Spleen (tissue), 11 donors: Measurements from ENCODE around the gene CCNE1. TPM values are rescaled to one million over a fixed set of nuclear protein-coding genes. Genes with fewer than 3 reads are reported as not detected.

Source experiments
- DNase-seq: peaks from one replicate; pipeline ENCODE4 v3.0.0-alpha.2; 2020
- H3K27ac ChIP-seq, 8 donors: fragments of 200-600 bp; sonication (generic) in 7 of 8; 1 replicate in 4 of 8; 2 replicates in 4 of 8; pipeline versions ENCODE4 v1.5.0 to v1.8.0; 2016 to 2021; ENCODE audit warnings: inconsistent platforms in 4 of 8, mild to moderate bottlenecking in 4 of 8, moderate library complexity in 1 of 8
- H3K27me3 ChIP-seq, 7 donors: fragments of 200-600 bp; sonication (generic) in 6 of 7; replicated peaks in 1 of 7; 1 replicate in 4 of 7; 2 replicates in 3 of 7; pipeline versions ENCODE4 v1.5.0 to v1.8.0; 2016 to 2021; ENCODE audit warnings: inconsistent platforms in 3 of 7, mild to moderate bottlenecking in 1 of 7
- H3K36me3 ChIP-seq, 6 donors: fragments of 200-600 bp; sonication (generic) in 5 of 6; 1 replicate in 4 of 6; 2 replicates in 2 of 6; pipeline versions ENCODE4 v1.5.0 to v1.8.0; 2016 to 2021; ENCODE audit warnings: inconsistent platforms in 2 of 6
- H3K4me1 ChIP-seq, 6 donors: fragments of 200-600 bp; sonication (generic) in 5 of 6; 1 replicate in 3 of 6; 2 replicates in 3 of 6; pipeline versions ENCODE4 v1.5.0 to v1.8.0; 2016 to 2021; ENCODE audit warnings: inconsistent platforms in 3 of 6
- H3K4me3 ChIP-seq, 8 donors: fragments of 200-600 bp; sonication (generic) in 7 of 8; 1 replicate in 4 of 8; 2 replicates in 4 of 8; pipeline versions ENCODE4 v1.5.0 to v1.8.0; 2016 to 2021; ENCODE audit warnings: inconsistent platforms in 4 of 8, mild to moderate bottlenecking in 4 of 8, moderate library complexity in 2 of 8
- H3K9me3 ChIP-seq, 8 donors: fragments of 200-600 bp; sonication (generic) in 7 of 8; 1 replicate in 4 of 8; 2 replicates in 4 of 8; pipeline versions ENCODE4 v1.5.0 to v1.8.0; 2016 to 2021; ENCODE audit warnings: inconsistent platforms in 4 of 8
- POLR2A ChIP-seq, 3 donors: fragments of 450-650 bp; IDR thresholded peaks; one replicate each; pipeline ENCODE4 v1.5.1; 2017; ENCODE audit warnings: antibody characterized with exemption in 3 of 3, mild to moderate bottlenecking in 1 of 3
- POLR2AphosphoS5 ChIP-seq, 3 donors: sonication (generic); formaldehyde crosslinking; IDR thresholded peaks; one replicate each; pipeline ENCODE4 v1.5.1; 2017; ENCODE audit warnings: antibody characterized with exemption in 3 of 3
- WGBS, 5 donors: extraction: QIAGEN DNeasy Blood & Tissue Kit in 3 of 5; methylation state at CpG; one replicate each; pipeline versions ENCODE4 v1.1.5 to v1.1.7; 2013 to 2018; 5-methylcytosine and 5-hydroxymethylcytosine counted together
- intact Hi-C: fragments of 100-400 bp; cut with DNase I; formaldehyde crosslinking; loops from one replicate; pipeline ENCODE4 v1.15.0; 2023; ENCODE audit warnings: low total_unique reads
- polyA plus RNA-seq, 3 donors: library from polyadenylated mRNA; stranded (reverse); fragments of 200-250 nt; gene quantifications; one replicate each; pipeline ENCODE4 v1.2.1, GENCODE V29; 2013
- total RNA-seq, 7 donors: library from RNA; depleted of rRNA in 3 of 7; stranded (reverse); fragments of >200 nt in 3 of 7; fragmentation: NEBNext Ultra II Directional in 4 of 7; extraction: Animal tissue kit (Norgen Biotek cat#: 25700) in 4 of 7; gene quantifications; one replicate each; pipeline versions ENCODE4 v1.1.0 to v1.2.1, GENCODE V29; 2016 to 2021
- TF ChIP-seq, protein P1 (sequence below), 11 experiments: fragments of 200-600 bp in 7 of 11; fragments of 450-650 bp in 4 of 11; sonication (generic) in 4 of 11; IDR thresholded peaks in 8 of 11; conservative IDR thresholded peaks in 3 of 11; 1 replicate in 7 of 11; 2 replicates in 4 of 11; pipeline versions ENCODE4 v1.4.0 to v1.8.0; 2016 to 2021; ENCODE audit warnings: antibody characterized with exemption in 11 of 11, inconsistent platforms in 4 of 11, mild to moderate bottlenecking in 1 of 11
- donor health status: healthy with polysubstance abuse.
- donor health status: DM: no; HTN: no; CAD: no; lungs with moderate emphysema.
- donor health status: DM: no; HTN: no; CAD: no.
- donor health status: Bipolar disorder and iron deficiency.
- donor health status: healthy.
- donor health status: DM: no; HTN: no; CAD: no.
- donor health status: DM: yes; HTN: yes; CAD: no.

CCNE1 gene
- total and polyA plus RNA-seq, 10 donors: 2.3 to 4.8 (median 3.9) TPM

DNA sequence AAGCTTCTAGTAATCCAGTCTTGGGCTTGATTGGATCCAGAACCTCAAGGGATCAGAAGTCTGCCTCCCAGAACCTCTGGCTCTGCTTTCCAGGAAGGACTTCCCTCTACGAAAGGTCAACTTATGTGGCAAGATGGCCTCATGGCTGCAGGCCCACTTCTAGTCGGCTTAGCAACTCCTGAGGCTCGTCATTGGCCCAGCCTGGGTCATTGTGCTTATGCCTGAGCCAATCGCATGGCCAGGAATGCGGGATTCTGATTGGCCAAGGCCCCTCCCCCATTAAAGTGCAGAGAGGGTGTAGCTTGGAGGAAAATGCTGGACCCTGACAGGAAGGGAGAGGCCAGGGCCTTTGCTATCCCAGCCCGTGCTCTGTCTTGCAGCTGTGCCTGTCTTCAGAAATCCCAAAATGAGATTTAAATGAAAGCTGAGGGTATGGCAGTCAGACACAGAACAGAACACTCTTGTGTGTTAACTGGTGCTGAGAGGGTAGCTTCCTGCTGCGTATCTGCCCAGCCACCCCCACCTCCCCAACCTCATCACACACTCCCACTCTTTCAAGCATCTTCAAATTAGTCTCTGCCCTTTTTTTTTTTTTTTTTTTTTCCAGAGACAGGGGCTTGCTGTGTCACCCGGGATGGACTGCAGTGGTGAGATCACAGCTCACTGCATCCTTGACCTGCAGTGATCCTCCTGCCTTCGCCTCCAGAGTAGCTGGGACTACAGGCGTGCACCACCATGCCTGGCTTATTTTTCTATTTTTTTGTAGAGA, 5.5 kb upstream of the CCNE1 start:
- H3K36me3 ChIP-seq: no peaks in the 10 kb centered on the region
- WGBS, 5 donors: 75 to 79% (median 77%) methylated on average over 8 to 10 of the region's 10 CpGs
- intact Hi-C loops: no loop called here
- no peak overlapping the region for H3K4me3 ChIP-seq
- no peaks in the 10 kb centered on the region for H3K27me3 ChIP-seq
- no peak overlapping the region for H3K27ac ChIP-seq
- no peak for TF ChIP-seq POLR2AphosphoS5 (IDR thresholded peaks at IDR 0.05)
- no peak for TF ChIP-seq POLR2A (IDR thresholded peaks at IDR 0.05)
- TF ChIP-seq, protein P1, sequence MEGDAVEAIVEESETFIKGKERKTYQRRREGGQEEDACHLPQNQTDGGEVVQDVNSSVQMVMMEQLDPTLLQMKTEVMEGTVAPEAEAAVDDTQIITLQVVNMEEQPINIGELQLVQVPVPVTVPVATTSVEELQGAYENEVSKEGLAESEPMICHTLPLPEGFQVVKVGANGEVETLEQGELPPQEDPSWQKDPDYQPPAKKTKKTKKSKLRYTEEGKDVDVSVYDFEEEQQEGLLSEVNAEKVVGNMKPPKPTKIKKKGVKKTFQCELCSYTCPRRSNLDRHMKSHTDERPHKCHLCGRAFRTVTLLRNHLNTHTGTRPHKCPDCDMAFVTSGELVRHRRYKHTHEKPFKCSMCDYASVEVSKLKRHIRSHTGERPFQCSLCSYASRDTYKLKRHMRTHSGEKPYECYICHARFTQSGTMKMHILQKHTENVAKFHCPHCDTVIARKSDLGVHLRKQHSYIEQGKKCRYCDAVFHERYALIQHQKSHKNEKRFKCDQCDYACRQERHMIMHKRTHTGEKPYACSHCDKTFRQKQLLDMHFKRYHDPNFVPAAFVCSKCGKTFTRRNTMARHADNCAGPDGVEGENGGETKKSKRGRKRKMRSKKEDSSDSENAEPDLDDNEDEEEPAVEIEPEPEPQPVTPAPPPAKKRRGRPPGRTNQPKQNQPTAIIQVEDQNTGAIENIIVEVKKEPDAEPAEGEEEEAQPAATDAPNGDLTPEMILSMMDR (IDR thresholded peaks at IDR 0.05 in 8 of 11, conservative IDR thresholded peaks at IDR 0.05 in 3 of 11): no peak
- DNase-seq: peak; percentile 66
- H3K4me1 ChIP-seq: peaks cover 0 to 10% (median 6%) of the 10 kb centered on the region in 6 donors
- H3K9me3 ChIP-seq: no peaks in the 10 kb centered on the region

DNA sequence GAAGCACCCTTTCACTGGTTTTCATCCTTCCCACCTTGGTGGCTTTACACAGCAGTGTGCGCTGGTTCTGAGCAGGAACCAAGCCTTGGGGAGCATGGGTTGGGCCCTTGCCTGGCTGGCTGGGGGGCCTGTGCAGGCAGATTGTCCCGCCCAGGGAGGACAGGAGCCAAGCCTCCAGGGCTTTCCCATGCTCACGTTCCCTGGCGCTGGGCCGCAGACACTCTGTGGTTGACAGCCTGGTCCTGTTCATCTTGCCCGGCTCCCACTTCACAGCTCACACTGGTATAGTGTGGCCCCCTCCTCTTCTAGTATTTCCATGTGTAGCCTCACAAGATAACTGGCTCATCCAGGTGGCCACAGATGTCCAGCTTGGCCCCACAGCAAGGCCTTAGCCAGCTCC, 4.6 kb upstream of the CCNE1 start:
- peak; percentile 71 for DNase-seq
- Histone ChIP-seq H3K9me3 (no peaks in the 10 kb centered on the region), H3K27ac (no peak overlapping the region), H3K36me3 (no peaks in the 10 kb centered on the region), H3K4me3 (no peak overlapping the region), H3K27me3 (no peaks in the 10 kb centered on the region), H3K4me1 (peaks cover 0 to 11% (median 6%) of the 10 kb centered on the region in 6 donors)
- 86 to 97% (median 93%) methylated on average over 6 of the region's 6 CpGs for WGBS, 5 donors
- intact Hi-C loops: no loop called here
- TF ChIP-seq POLR2AphosphoS5 (IDR thresholded peaks at IDR 0.05) (no peak), POLR2A (IDR thresholded peaks at IDR 0.05) (no peak)
- TF ChIP-seq, protein P1 (IDR thresholded peaks at IDR 0.05 in 8 of 11, conservative IDR thresholded peaks at IDR 0.05 in 3 of 11): no peak

DNA sequence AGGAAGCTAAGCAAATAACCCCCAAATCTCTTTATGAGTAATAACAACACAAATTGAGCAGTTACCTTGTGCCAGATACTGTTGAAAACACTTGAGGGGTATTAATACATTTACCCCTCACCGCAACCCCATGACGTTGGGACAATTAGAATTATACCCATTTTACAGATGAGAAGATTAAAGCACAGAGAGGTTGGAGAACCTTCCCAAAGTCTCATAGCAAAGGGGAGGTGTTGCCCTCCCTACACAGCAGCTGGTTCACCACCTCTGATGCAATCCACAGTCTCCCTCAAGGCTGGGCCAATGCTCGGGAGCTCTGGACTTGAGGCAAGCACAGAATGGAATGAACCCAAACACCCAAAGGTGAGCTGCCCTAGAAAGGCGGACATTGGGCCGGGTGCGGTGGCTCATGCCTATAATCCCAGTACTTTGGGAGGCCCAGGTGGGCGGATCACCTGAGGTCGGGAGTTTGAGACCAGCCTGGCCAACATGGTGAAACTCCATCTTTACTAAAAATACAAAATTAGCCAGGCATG, 3.9 kb upstream of the CCNE1 start:
- Histone ChIP-seq H3K4me3 (no peak overlapping the region), H3K27ac (no peak overlapping the region), H3K4me1 (peaks cover 0 to 17% (median 13%) of the 10 kb centered on the region in 6 donors), H3K36me3 (no peaks in the 10 kb centered on the region), H3K27me3 (peaks cover 0 to 4% (median 0%) of the 10 kb centered on the region in 7 donors), H3K9me3 (no peaks in the 10 kb centered on the region)
- peak; percentile 54 for DNase-seq
- TF ChIP-seq POLR2AphosphoS5 (IDR thresholded peaks at IDR 0.05) (no peak), POLR2A (IDR thresholded peaks at IDR 0.05) (no peak)
- TF ChIP-seq, protein P1 (IDR thresholded peaks at IDR 0.05 in 8 of 11, conservative IDR thresholded peaks at IDR 0.05 in 3 of 11): no peak
- intact Hi-C loops: no loop called here
- WGBS, 5 donors: 90 to 100% (median 97%) methylated on average over 8 of the region's 8 CpGs

DNA sequence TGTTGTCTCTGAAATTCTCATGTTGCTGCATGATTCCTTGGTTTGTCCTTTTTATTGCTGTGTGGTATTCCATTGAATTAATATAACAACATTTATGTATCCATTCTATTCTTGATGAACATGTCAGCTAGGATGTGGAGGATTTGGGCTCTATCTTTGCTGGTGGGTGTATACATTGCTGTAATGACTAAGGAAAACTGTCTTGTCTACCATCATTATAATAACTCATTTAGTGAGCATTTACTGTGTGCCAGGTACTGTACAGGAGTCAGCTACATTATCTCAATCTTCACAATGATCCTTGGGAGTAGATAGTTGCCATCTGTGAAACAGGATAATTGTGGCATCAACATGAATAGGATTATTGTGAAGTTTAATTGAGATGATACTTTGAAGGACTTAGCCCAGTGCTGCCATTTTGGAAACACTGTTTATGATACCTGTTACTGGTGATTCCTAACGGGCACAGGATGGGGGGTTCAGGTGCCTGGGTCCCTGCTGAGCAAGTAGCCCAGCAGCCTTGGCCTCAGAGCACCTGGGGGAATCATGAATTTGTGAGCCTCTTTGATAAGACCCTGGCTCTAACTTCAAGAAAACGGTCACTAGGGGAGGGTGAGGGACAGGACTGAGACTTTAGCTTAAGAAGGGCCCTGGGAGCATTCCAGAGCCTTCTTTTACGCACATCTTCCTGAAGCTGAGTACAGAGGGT, 1.8 kb upstream of the CCNE1 start:
- peak overlapping the region in 5 of 8 donors; percentile 76 to 87 (median 82) for H3K27ac ChIP-seq
- peak; percentile 64 for DNase-seq
- no peaks in the 10 kb centered on the region for H3K36me3 ChIP-seq
- no peaks in the 10 kb centered on the region for H3K9me3 ChIP-seq
- intact Hi-C loops: no loop called here
- H3K4me1 ChIP-seq: peaks cover 0 to 22% (median 14%) of the 10 kb centered on the region in 6 donors
- whole genome bisulfite sequencing, 5 donors: 88 to 94% (median 90%) methylated on average over 2 to 3 of the region's 3 CpGs
- peaks cover 0 to 4% (median 0%) of the 10 kb centered on the region in 7 donors for H3K27me3 ChIP-seq
- TF ChIP-seq POLR2AphosphoS5 (IDR thresholded peaks at IDR 0.05) (no peak), POLR2A (IDR thresholded peaks at IDR 0.05) (no peak)
- TF ChIP-seq, protein P1 (IDR thresholded peaks at IDR 0.05 in 8 of 11, conservative IDR thresholded peaks at IDR 0.05 in 3 of 11): no peak
- H3K4me3 ChIP-seq: no peak overlapping the region
